OCI-LY3 (cell line): ENCODE results near the gene TP53TG3D.
"Not testable (repeated sequence)": the region's sequence is repeated elsewhere in the genome, so short reads cannot be mapped to it uniquely, and the experiment has no call there.

Experiments used
- H2AFZ ChIP-seq: fragments of 200-600, 300-600 bp; shearing (Covaris generic); 2 replicates; pipeline ENCODE4 v1.6.0; 2014; ENCODE audit warnings: antibody characterized with exemption, low read depth, low read length
- H3K27ac ChIP-seq: fragments of 200-600, 300-600 bp; sonication (generic); 2 replicates; pipeline ENCODE4 v1.5.1; 2014; ENCODE audit warnings: mild to moderate bottlenecking, low read length, moderate library complexity, mixed read lengths
- H3K27me3 ChIP-seq: fragments of 200-600, 300-600 bp; sonication (generic); 2 replicates; pipeline ENCODE4 v1.6.1; 2014; ENCODE audit warnings: low read depth, low read length, mixed read lengths
- H3K36me3 ChIP-seq: fragments of 200-600, 300-600 bp; sonication (generic); replicated peaks from 2 replicates; pipeline ENCODE3; 2014; ENCODE audit warnings: low read depth, low read length, mixed read lengths
- H3K4me1 ChIP-seq: fragments of 300-600, 200-600 bp; sonication (generic); 2 replicates; pipeline ENCODE4 v1.6.1; 2014; ENCODE audit warnings: low read length, mixed read lengths
- H3K4me2 ChIP-seq: fragments of 200-600, 300-600 bp; sonication (generic); 2 replicates; pipeline ENCODE4 v1.6.1; 2014; ENCODE audit warnings: low read length, mixed read lengths
- H3K4me3 ChIP-seq: fragments of 300-600, 200-600 bp; sonication (generic); 2 replicates; pipeline ENCODE4 v1.5.1; 2014; ENCODE audit warnings: antibody characterized with exemption, mild to moderate bottlenecking, low read length, moderate library complexity
- H3K79me2 ChIP-seq: fragments of 300-600, 200-600 bp; shearing (Covaris generic); 2 replicates; pipeline ENCODE4 v1.6.1; 2014; ENCODE audit warnings: mild to moderate bottlenecking, low read length, mixed read lengths
- H3K9ac ChIP-seq: fragments of 300-600, 200-600 bp; shearing (Covaris generic); 2 replicates; pipeline ENCODE4 v1.6.0; 2014; ENCODE audit warnings: mild to moderate bottlenecking, low read length, moderate library complexity
- H3K9me3 ChIP-seq: fragments of 200-600, 300-600 bp; shearing (Covaris generic); 2 replicates; pipeline ENCODE4 v1.6.1; 2014; ENCODE audit warnings: low read length, mixed read lengths; ENCODE audit not compliant: insufficient read depth
- H4K20me1 ChIP-seq: fragments of 200-600, 300-600 bp; sonication (generic); 2 replicates; pipeline ENCODE4 v1.6.1; 2016; ENCODE audit warnings: low read length, mixed read lengths; ENCODE audit not compliant: insufficient read depth

TP53TG3D gene, protein sequence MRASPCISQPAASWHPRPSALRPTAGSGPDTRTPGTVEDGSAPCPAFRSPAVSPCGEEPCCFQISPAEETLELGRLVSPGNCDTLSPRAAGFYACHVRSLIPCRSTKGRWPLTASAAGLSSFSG

DNA sequence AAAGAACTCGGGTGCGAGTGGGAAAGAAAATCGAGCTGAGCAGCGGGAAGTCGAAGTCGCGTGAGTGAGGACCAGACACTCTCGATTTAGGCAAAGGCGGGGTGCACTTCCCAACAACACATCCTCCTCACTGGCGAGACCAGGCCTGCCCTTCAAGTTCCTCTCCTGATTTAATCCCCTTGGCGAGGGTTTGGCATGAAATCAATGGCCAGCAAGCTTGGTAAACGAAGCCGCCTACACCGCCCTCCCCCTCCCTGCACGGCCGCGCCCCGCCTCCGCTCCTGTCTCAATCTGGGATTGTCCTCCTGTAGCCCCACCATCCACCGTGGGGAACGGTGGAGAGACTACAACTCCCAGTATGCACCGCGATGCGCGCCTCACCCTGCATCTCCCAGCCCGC is at the start of gene TP53TG3D:
TP53TG3D (plus strand) TSS at position 301 of the 400 bp plus-strand sequence; CDS start at position 369, 68 bp downstream.
- H2AFZ ChIP-seq, H3K9me3 ChIP-seq, H3K9ac ChIP-seq, H3K27ac ChIP-seq, H3K4me3 ChIP-seq, H3K4me2 ChIP-seq, H3K79me2 ChIP-seq, H3K27me3 ChIP-seq, H3K4me1 ChIP-seq, H3K36me3 ChIP-seq, H4K20me1 ChIP-seq: not testable (repeated sequence)

DNA sequence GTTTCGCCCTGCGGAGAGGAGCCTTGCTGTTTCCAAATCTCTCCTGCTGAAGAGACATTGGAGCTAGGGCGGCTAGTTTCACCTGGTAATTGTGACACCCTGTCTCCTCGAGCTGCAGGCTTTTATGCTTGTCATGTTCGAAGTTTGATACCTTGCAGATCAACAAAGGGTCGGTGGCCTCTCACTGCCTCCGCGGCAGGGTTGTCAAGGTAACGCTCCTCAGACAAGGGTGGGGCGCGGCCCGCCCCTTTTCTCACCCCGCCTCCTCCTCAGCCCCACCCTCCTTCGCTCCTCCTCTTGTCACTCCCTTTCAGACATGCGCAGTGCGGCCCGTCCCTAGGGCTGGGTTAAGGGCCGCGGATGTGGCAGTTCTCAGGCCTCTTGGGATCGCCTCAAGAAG is 421 bp downstream of the TP53TG3D start:
- not testable (repeated sequence) for H3K9ac ChIP-seq

GRCh38 chr16:32261526-32261925 is 8.4 kb downstream of the TP53TG3D start:
- not testable (repeated sequence) for H3K79me2 ChIP-seq, H3K9ac ChIP-seq, H3K36me3 ChIP-seq, H2AFZ ChIP-seq, H3K9me3 ChIP-seq, H3K4me3 ChIP-seq, H3K27me3 ChIP-seq, H3K4me2 ChIP-seq, H3K27ac ChIP-seq, H3K4me1 ChIP-seq, H4K20me1 ChIP-seq

More for the DNA sequence above, 421 bp downstream of the TP53TG3D start:
- H2AFZ ChIP-seq, H3K4me2 ChIP-seq, H3K9me3 ChIP-seq, H3K27ac ChIP-seq, H3K79me2 ChIP-seq, H3K27me3 ChIP-seq, H4K20me1 ChIP-seq, H3K4me1 ChIP-seq, H3K4me3 ChIP-seq, H3K36me3 ChIP-seq: not testable (repeated sequence)

DNA sequence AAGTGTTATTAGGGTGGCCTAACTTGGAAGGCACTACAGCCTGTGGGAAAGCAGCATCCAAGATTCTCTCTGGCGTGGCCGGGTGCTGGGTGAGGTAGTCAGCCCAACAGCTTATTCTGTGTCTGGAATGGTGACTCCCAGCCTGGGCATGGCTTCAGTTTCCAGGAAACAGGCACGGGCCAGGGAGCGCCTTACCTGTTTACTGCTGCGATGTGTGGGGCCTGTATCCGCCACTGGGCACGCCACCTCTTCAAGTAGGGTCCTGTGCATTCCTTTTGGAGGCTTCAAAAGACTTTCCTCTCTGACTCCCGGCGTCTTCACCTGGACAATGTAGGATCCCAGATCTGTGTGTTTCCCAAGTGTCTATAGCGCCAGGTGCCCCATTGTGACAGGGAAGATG is 10.5 kb downstream of the TP53TG3D start:
- H3K9ac ChIP-seq, H3K36me3 ChIP-seq, H3K27ac ChIP-seq, H3K4me1 ChIP-seq, H3K79me2 ChIP-seq, H3K27me3 ChIP-seq, H4K20me1 ChIP-seq, H3K4me2 ChIP-seq, H3K9me3 ChIP-seq, H3K4me3 ChIP-seq, H2AFZ ChIP-seq: not testable (repeated sequence)

DNA sequence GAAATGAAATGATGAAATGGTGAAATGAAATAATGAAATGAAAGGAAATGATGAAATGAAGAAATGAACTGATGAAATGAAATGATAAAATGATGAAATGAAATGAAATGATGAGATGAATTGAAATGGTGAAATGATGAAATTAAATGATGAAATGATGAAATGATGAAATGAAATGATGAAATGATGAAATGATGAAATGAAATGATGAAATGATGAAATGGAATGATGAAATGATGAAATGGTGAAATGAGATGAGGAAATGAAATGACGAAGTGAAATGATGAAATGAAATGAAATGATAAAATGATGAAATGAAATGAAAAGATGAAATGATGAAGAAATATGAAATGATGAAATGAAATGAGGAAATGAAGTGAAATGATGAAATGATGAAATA is 28.8 kb downstream of the TP53TG3D start:
- H3K4me3 ChIP-seq, H3K9ac ChIP-seq, H2AFZ ChIP-seq, H3K4me2 ChIP-seq, H3K79me2 ChIP-seq, H3K27ac ChIP-seq, H3K27me3 ChIP-seq, H3K4me1 ChIP-seq, H3K36me3 ChIP-seq, H3K9me3 ChIP-seq, H4K20me1 ChIP-seq: not testable (repeated sequence)

- H3K27me3 ChIP-seq, H2AFZ ChIP-seq, H3K27ac ChIP-seq, H3K4me1 ChIP-seq, H3K79me2 ChIP-seq, H3K4me2 ChIP-seq, H3K9ac ChIP-seq, H3K36me3 ChIP-seq, H4K20me1 ChIP-seq, H3K4me3 ChIP-seq, H3K9me3 ChIP-seq: not testable (repeated sequence)
Measured at GRCh38 chr16:32283024-32283423, 29.9 kb downstream of the TP53TG3D start.

DNA sequence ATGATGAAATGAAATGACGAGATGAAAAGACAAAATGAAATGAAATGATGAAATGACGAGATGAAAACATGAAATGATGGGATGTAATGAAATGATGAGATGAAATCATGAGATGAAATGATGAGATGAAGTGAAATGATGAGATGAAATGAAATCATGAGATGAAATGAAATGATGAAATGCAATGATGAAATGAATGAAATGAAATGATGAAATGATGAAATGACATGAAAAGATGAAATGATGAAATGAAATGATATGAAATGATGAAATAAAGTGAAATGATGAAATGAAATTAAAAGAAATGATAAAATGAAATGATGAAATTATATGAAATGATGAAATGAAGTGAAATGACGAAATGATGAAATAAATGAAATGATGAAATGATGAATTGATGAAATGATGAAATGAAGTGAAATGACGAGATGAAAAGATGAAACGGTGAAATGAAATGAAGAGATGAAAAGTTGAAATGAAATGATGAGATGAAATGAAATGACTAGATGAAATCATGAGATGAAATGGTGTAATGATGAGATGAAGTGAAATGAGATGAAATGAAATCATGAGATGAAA is 30.9 kb downstream of the TP53TG3D start:
- not testable (repeated sequence) for H2AFZ ChIP-seq, H3K4me3 ChIP-seq, H3K4me1 ChIP-seq, H3K9me3 ChIP-seq, H4K20me1 ChIP-seq, H3K27ac ChIP-seq, H3K9ac ChIP-seq, H3K4me2 ChIP-seq, H3K36me3 ChIP-seq, H3K27me3 ChIP-seq, H3K79me2 ChIP-seq

DNA sequence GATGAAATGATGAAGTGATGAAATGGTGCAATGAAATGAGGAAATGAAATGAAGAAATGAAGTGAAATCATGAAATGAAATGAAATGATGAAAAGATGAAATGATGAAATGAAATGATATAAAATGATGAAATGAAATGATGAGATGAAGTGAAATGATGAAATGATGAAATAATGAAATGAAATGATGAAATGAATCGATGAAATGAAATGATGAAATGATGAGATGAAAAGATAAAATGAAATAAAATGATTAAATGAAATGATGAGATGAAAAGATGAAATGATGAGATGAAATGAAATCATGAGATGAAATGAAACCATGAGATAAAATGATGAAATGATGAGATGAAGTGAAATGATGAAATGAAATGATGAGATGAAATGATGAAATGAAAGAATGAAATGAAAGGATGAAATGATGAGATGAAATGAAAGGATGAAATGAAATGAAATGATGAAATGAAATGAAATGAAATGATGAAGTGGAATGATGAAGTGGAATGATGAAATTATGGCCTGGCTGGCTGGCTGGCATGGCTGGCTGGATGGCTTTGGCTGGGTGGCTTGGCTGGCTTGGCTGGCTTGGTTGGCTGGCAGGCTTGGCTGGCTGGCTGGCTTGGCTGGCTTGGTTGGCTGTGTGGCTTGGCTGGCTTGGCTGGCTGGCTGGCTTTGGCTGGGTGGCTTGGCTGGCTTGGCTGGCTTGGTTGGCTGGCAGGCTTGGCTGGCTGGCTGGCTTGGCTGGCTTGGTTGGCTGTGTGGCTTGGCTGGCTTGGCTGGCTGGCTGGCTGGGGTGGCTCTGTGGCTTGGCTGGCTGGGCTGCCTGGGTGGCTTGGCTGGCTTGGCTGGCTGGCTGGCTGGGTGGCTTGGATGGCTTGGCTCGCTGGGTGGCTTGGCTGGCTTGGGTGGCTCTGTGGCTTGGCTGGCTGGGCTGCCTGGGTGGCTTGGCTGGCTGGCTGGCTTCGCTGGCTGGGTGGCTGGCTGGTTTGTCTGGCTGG is 32.0 kb downstream of the TP53TG3D start:
- not testable (repeated sequence) for H4K20me1 ChIP-seq, H3K4me1 ChIP-seq, H3K9me3 ChIP-seq, H3K27me3 ChIP-seq, H3K27ac ChIP-seq, H3K36me3 ChIP-seq, H3K4me2 ChIP-seq, H2AFZ ChIP-seq, H3K9ac ChIP-seq, H3K79me2 ChIP-seq, H3K4me3 ChIP-seq

- H3K27ac ChIP-seq, H3K4me2 ChIP-seq, H3K4me1 ChIP-seq, H3K79me2 ChIP-seq, H2AFZ ChIP-seq, H4K20me1 ChIP-seq, H3K9me3 ChIP-seq, H3K4me3 ChIP-seq, H3K9ac ChIP-seq, H3K27me3 ChIP-seq, H3K36me3 ChIP-seq: not testable (repeated sequence)
Measured at GRCh38 chr16:32286193-32286592, 33.1 kb downstream of the TP53TG3D start.
